ENCODE measurements around the gene CCDC186. TPM values are rescaled to one million over a fixed set of nuclear protein-coding genes. Genes with fewer than 3 reads are reported as not detected.

CCDC186 gene
- total and polyA plus RNA-seq, 3 donors from 2014 or later: 5.3 to 39.8 (median 30.8) TPM

DNA sequence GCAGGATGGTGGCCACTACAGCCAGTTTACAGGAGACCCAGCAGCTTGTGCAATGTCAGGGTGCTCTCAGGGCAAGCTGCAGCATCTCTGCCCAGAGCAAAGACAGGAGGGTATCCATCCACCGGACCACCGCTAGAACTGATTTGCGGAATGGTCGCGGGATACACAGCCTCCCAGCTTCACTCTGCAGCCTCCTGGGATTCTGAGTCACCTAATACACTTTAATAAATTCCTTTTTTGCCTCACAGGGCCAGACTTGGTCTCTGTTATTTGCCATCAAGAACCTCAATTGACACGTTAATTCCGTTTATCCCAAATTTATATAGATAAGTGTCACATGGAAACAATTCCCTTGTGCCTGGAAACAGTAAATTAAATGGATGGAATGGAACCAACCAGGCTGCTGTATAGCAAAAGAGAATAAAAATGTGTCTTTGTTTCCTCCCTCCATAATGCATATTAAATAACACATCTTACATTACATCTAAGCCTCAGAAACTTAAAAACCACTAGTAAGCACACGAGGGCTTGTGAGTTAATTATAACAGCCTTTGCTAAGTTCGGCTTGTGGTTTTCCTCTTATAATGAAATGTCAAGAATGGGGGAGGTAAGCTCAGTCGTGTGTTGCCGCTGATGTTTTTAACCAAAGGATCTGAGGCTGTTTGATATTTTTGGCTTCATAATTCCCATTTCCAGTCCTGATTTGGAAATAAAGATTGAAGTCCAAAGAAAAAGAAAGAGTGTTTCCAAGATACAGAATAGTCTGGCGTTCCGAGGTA, 78.3 kb downstream of the CCDC186 start:
- DNase-seq: no peak
- TF ChIP-seq, protein P1, sequence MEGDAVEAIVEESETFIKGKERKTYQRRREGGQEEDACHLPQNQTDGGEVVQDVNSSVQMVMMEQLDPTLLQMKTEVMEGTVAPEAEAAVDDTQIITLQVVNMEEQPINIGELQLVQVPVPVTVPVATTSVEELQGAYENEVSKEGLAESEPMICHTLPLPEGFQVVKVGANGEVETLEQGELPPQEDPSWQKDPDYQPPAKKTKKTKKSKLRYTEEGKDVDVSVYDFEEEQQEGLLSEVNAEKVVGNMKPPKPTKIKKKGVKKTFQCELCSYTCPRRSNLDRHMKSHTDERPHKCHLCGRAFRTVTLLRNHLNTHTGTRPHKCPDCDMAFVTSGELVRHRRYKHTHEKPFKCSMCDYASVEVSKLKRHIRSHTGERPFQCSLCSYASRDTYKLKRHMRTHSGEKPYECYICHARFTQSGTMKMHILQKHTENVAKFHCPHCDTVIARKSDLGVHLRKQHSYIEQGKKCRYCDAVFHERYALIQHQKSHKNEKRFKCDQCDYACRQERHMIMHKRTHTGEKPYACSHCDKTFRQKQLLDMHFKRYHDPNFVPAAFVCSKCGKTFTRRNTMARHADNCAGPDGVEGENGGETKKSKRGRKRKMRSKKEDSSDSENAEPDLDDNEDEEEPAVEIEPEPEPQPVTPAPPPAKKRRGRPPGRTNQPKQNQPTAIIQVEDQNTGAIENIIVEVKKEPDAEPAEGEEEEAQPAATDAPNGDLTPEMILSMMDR (IDR thresholded peaks at IDR 0.05): no peak
- no peak for TF ChIP-seq POLR2A (IDR thresholded peaks at IDR 0.05)
- intact Hi-C loops (cut with DNase I; ENCODE audit: low total_unique reads): no loop called here
- no peaks in the 10 kb centered on the region for H3K27me3 ChIP-seq
- no peaks in the 10 kb centered on the region for H3K36me3 ChIP-seq (ENCODE audit: low read depth, missing control alignments)
- peaks cover 2% of the 10 kb centered on the region for H3K4me1 ChIP-seq
- no peaks in the 10 kb centered on the region for H3K9me3 ChIP-seq
- H3K27ac ChIP-seq: no peak overlapping the region
- 72 to 77% methylated on average over 13 of the region's 13 CpGs for WGBS, 2 donors
- H3K4me3 ChIP-seq: no peak overlapping the region

DNA sequence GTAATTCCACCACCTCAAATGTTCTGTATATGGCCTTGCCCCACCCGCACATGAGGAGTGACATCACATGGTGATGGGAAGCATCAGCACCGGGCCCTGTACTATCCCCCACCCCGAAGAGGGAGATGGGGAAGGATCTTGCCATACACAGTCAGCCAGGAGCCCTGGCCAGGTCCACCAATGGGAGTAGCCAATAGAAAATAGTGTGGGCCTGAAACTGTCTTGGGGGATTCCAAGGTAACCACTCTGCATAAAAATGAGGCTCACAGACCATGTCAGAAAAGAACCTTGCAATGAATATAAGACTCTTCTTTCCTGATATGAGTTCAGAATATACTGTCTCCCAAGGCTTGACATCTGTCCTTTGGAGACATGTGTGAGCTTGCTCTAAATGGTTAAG, 79.2 kb downstream of the CCDC186 start:
- H3K27me3 ChIP-seq: no peaks in the 10 kb centered on the region
- no peaks in the 10 kb centered on the region for H3K9me3 ChIP-seq
- intact Hi-C loops (cut with DNase I; ENCODE audit: low total_unique reads): no loop called here
- H3K4me1 ChIP-seq: no peaks in the 10 kb centered on the region
- DNase-seq: no peak
- TF ChIP-seq, protein P1 (IDR thresholded peaks at IDR 0.05): no peak
- no peak for TF ChIP-seq POLR2A (IDR thresholded peaks at IDR 0.05)
- no peak overlapping the region for H3K4me3 ChIP-seq
- 91 to 94% methylated on average over 3 of the region's 3 CpGs for WGBS, 2 donors
- no peak overlapping the region for H3K27ac ChIP-seq
- no peaks in the 10 kb centered on the region for H3K36me3 ChIP-seq (ENCODE audit: low read depth, missing control alignments)

DNA sequence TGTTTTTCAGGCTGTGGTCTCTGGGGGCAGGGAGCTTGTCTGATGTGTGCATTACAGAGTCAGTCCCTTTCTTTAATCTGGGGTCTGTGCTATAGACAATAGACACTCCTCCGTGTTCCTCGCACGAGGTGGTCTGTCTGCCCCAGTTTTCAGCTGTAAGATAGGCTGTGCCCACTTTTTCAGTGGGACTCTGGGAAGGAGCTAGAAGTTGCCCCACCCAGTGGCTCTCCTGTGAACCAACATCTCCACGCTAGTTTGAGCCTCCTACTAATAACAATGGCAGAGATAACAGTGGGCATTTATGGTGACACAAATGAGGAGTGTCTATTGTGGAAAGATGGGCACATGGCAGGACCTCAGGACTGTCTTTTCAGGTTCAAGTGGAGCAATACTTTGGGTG, 86.3 kb downstream of the CCDC186 start:
- Histone ChIP-seq H3K4me1 (no peaks in the 10 kb centered on the region), H3K27me3 (no peaks in the 10 kb centered on the region), H3K36me3 (ENCODE audit: low read depth, missing control alignments) (no peaks in the 10 kb centered on the region), H3K9me3 (no peaks in the 10 kb centered on the region), H3K27ac (no peak overlapping the region), H3K4me3 (no peak overlapping the region)
- DNase-seq: no peak
- WGBS, 2 donors: 67 to 80% methylated on average over 4 of the region's 4 CpGs
- intact Hi-C loops (cut with DNase I; ENCODE audit: low total_unique reads): no loop called here
- no peak for TF ChIP-seq POLR2A (IDR thresholded peaks at IDR 0.05)
- TF ChIP-seq, protein P1 (IDR thresholded peaks at IDR 0.05): no peak

DNA sequence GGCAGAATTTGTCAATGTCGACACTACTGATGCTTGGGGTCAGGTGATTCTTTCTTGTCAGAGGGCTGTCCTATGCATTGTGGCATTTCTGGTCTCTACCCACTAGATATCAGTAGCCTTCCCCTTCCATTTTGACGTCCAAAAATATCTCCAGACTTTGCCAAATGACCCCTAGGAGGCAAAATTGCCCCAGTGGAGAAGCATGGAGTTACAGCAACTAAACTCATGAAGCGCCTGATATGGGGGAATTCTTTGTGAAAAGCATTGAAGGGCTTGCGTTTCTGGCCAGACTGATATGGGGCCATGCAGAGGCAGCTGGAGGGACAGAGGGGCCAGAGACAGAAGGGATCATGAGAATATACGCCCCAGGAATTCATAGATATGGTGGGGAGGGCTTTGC, 86.7 kb downstream of the CCDC186 start:
- TF ChIP-seq POLR2A (IDR thresholded peaks at IDR 0.05): no peak
- TF ChIP-seq, protein P1 (IDR thresholded peaks at IDR 0.05): no peak
- 62 to 73% methylated on average over 5 of the region's 5 CpGs for WGBS, 2 donors
- no peak overlapping the region for H3K27ac ChIP-seq
- no peak overlapping the region for H3K4me3 ChIP-seq
- intact Hi-C loops (cut with DNase I; ENCODE audit: low total_unique reads): no loop called here
- no peaks in the 10 kb centered on the region for H3K4me1 ChIP-seq
- H3K27me3 ChIP-seq: no peaks in the 10 kb centered on the region
- no peak for DNase-seq
- H3K9me3 ChIP-seq: no peaks in the 10 kb centered on the region
- no peaks in the 10 kb centered on the region for H3K36me3 ChIP-seq (ENCODE audit: low read depth, missing control alignments)

DNA sequence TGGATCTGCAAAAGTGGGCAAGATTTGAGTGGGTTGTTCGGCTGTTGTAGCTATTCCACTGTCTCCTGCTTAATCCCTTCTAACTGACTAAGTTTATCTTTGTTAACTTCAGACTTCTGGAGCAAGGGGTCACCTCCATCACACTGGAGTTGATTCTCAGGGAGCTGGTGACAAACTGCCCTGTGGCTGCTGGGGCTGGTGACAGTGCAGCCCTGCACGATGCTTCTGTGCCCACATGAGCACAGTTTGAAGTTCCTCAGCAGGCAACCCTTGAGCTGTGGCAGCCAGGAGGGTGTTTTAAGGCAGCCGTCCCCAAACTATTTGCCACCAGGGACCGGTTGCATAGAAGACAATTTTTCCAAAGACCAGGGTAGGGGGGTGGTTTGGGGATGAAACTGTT, 89.8 kb downstream of the CCDC186 start:
- no peak for DNase-seq
- Histone ChIP-seq H3K27ac (no peak overlapping the region), H3K27me3 (no peaks in the 10 kb centered on the region), H3K4me3 (no peak overlapping the region), H3K4me1 (no peaks in the 10 kb centered on the region), H3K9me3 (no peaks in the 10 kb centered on the region), H3K36me3 (ENCODE audit: low read depth, missing control alignments) (no peaks in the 10 kb centered on the region)
- intact Hi-C loops (cut with DNase I; ENCODE audit: low total_unique reads): no loop called here
- TF ChIP-seq, protein P1 (IDR thresholded peaks at IDR 0.05): no peak
- no peak for TF ChIP-seq POLR2A (IDR thresholded peaks at IDR 0.05)
- WGBS, 2 donors: 88 to 98% methylated on average over 2 to 4 of the region's 4 CpGs

All from testis (tissue), 3 donors.